ENCODE measurements around the gene MAD1L1. TPM values are rescaled to one million over a fixed set of nuclear protein-coding genes. Genes with fewer than 3 reads are reported as not detected.
"Not testable (repeated sequence)": the region's sequence is repeated elsewhere in the genome, so short reads cannot be mapped to it uniquely, and the experiment has no call there.

Gene MAD1L1
- total RNA-seq, 4 donors from 2014 or later: 22.3 to 56.6 (median 35.0) TPM

DNA sequence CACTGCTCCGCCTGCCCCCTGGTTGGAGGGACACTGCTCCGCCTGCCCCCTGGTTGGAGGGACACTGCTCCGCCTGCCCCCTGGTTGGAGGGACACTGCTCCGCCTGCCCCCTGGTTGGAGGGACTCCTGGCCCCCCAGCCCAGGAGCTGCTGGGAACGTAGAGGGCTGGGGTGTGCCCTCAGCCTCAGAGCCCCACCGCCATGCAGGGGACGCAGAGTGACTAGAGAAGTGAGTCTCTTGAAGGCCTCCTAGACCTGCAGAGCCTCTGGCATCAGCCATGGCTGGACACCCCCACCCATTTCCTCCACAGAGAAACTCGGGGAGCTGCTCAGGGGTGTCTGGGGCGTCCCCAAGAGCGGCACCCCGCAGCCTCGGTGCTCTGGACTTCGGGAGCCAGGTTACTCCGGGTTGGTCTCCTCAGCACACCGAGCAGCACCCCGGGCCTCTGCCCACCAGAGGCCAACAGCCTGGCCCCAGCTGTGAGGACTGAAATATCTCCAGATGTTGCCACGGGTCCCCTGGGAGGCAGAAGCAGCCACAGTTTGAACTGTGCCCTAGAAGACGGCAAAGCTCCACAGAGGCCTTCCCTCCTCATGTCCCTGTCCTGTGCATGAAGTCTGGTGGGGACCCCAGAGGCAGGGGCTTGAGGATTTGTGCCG, 370.8 kb downstream of the MAD1L1 start:
- no peaks in the 10 kb centered on the region for H3K4me1 ChIP-seq
- no peak overlapping the region for H3K27ac ChIP-seq
- H3K27me3 ChIP-seq: no peaks in the 10 kb centered on the region
- ATAC-seq: no peak
- H3K4me3 ChIP-seq: no peak overlapping the region
- H3K36me3 ChIP-seq: no peaks in the 10 kb centered on the region
- TF ChIP-seq EP300 (IDR thresholded peaks at IDR 0.05) (no peak), POLR2AphosphoS5 (IDR thresholded peaks at IDR 0.05) (no peak), POLR2A (IDR thresholded peaks at IDR 0.05) (no peak)
- TF ChIP-seq, protein P1, sequence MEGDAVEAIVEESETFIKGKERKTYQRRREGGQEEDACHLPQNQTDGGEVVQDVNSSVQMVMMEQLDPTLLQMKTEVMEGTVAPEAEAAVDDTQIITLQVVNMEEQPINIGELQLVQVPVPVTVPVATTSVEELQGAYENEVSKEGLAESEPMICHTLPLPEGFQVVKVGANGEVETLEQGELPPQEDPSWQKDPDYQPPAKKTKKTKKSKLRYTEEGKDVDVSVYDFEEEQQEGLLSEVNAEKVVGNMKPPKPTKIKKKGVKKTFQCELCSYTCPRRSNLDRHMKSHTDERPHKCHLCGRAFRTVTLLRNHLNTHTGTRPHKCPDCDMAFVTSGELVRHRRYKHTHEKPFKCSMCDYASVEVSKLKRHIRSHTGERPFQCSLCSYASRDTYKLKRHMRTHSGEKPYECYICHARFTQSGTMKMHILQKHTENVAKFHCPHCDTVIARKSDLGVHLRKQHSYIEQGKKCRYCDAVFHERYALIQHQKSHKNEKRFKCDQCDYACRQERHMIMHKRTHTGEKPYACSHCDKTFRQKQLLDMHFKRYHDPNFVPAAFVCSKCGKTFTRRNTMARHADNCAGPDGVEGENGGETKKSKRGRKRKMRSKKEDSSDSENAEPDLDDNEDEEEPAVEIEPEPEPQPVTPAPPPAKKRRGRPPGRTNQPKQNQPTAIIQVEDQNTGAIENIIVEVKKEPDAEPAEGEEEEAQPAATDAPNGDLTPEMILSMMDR (IDR thresholded peaks at IDR 0.05): no peak
- no peaks in the 10 kb centered on the region for H3K9me3 ChIP-seq
- WGBS, 2 donors (ENCODE audit: low coverage in 1 of 2): 66% methylated on average over 2 of the region's 19 CpGs; no CpG with 5 or more reads in 1 of the 2 donors

DNA sequence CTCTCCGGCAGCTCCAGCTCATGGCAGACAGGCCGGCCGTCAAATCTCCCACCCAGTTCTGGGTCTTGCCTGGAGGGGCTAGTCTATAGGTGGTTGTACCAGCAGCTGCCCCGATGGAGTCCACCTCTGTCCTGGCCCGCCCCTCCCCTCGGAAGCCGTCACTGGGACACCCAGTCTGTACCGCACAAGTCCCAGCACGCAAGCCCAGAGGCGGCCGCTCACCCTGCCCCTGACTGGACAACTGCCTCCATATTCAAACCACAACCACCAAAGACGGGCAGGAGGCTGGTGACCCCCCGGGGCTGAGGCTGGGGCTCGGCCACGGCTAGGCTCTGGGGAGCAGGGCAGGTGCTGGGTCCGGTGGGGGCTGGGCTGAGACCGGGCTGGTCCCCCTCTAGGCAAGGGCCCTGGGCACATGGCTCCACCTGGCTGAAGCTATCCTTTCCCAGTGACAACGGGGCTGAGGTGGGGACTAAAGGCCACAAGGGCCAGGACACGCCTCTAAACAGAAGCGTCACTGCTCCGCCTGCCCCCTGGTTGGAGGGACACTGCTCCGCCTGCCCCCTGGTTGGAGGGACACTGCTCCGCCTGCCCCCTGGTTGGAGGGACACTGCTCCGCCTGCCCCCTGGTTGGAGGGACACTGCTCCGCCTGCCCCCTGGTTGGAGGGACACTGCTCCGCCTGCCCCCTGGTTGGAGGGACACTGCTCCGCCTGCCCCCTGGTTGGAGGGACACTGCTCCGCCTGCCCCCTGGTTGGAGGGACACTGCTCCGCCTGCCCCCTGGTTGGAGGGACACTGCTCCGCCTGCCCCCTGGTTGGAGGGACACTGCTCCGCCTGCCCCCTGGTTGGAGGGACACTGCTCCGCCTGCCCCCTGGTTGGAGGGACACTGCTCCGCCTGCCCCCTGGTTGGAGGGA, 371.6 kb downstream of the MAD1L1 start:
- not testable (repeated sequence) for H3K4me3 ChIP-seq, ATAC-seq, H3K4me1 ChIP-seq, H3K9me3 ChIP-seq, H3K36me3 ChIP-seq, H3K27ac ChIP-seq, H3K27me3 ChIP-seq
- WGBS, 2 donors (ENCODE audit: low coverage in 1 of 2): no CpG with 5 or more reads among the region's 33 CpGs

DNA sequence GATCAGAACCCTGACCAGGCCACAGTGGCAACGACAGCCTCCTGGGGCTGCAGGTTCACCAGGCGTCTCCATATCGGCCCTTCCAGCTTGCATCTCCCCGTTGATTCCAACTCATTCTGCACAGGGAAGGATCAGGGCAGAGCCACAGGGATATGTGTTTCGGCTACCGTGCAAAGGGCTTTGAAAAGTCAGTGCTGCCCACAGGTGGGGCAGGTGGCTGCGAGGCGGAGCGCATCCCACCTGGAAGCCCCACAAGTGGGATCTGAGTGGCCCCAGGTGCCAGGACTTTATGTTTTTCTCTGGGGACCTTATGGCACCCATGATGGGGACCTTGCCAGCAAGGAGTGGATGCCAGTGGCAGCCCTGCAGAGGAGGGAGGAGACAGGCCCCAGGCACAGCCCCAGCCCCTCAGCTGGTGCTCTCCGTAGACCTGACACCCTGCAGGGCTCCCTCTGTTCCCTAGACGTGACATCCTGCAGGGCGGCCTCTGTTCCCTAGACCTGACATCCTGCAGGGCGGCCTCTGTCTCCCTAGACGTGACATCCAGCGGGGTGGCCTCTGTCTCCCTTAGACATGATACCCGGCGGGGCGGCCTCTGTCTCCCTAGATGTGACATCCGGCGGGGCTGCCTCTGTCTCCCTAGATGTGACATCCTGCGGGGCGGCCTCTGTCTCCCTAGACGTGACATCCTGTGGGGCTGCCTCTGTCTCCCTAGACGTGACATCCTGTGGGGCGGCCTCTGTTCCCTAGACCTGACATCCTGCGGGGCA, 373.3 kb downstream of the MAD1L1 start:
- 96 to 98% methylated on average over 4 to 8 of the region's 26 CpGs for WGBS, 2 donors (ENCODE audit: low coverage in 1 of 2)
- Histone ChIP-seq H3K4me3 (no peak overlapping the region), H3K27me3 (no peaks in the 10 kb centered on the region), H3K9me3 (no peaks in the 10 kb centered on the region), H3K36me3 (no peaks in the 10 kb centered on the region), H3K4me1 (no peaks in the 10 kb centered on the region), H3K27ac (no peak overlapping the region)
- TF ChIP-seq POLR2A (IDR thresholded peaks at IDR 0.05) (no peak), POLR2AphosphoS5 (IDR thresholded peaks at IDR 0.05) (no peak), EP300 (IDR thresholded peaks at IDR 0.05) (no peak)
- TF ChIP-seq, protein P1 (IDR thresholded peaks at IDR 0.05): no peak
- ATAC-seq: no peak

DNA sequence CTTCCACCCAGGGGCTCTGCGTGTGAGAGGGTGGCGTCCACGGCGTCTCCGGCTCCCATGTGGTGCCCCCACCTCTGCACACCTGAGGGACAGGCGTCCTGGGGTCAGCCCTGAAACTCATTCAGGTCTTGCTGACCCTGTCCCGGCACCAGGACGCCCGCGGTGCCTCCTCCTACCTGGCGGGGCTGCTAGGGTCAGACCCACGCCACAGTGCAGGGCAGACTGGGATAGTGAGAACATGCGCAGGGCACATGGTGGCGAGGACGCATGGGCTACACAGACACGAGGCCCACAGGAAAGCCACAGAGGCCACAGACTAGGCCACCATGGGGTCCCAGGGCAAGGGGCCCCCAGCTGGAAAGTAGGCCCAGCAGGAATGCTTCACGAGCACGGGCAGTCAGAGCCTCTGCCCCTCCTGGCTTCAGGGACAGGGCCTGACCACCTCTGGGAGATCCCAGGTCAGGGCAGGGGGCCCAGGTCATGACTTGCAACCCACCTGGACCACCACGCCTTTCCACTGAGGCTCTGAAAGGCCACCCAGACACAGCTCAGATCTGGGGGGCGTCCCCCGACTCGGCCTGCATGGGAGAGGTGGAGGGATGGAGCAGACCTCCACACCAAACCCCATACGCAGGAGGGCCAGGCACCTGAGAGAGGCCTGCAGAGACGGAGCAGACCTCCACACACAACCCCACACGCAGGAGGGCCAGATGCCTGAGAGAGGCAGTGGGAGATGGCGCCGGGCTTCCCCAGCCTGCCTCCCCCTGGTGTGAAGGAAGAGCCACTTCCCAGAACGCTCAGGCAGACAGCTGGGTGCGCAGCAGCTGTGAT, 374.1 kb downstream of the MAD1L1 start:
- H3K27ac ChIP-seq: no peak overlapping the region
- no CpG with 5 or more reads among the region's 29 CpGs for WGBS, 2 donors (ENCODE audit: low coverage in 1 of 2)

More for the DNA sequence above, 374.1 kb downstream of the MAD1L1 start:
- Histone ChIP-seq H3K27me3 (no peaks in the 10 kb centered on the region), H3K4me1 (no peaks in the 10 kb centered on the region), H3K4me3 (no peak overlapping the region), H3K9me3 (no peaks in the 10 kb centered on the region), H3K36me3 (no peaks in the 10 kb centered on the region)
- TF ChIP-seq POLR2AphosphoS5 (IDR thresholded peaks at IDR 0.05) (no peak), POLR2A (IDR thresholded peaks at IDR 0.05) (no peak), EP300 (IDR thresholded peaks at IDR 0.05) (no peak)
- TF ChIP-seq, protein P1 (IDR thresholded peaks at IDR 0.05): no peak
- no peak for ATAC-seq
